ENCODE measurements around the gene AGBL4.
"Not testable (repeated sequence)": the region's sequence is repeated elsewhere in the genome, so short reads cannot be mapped to it uniquely, and the experiment has no call there.

The AGBL4 gene

DNA sequence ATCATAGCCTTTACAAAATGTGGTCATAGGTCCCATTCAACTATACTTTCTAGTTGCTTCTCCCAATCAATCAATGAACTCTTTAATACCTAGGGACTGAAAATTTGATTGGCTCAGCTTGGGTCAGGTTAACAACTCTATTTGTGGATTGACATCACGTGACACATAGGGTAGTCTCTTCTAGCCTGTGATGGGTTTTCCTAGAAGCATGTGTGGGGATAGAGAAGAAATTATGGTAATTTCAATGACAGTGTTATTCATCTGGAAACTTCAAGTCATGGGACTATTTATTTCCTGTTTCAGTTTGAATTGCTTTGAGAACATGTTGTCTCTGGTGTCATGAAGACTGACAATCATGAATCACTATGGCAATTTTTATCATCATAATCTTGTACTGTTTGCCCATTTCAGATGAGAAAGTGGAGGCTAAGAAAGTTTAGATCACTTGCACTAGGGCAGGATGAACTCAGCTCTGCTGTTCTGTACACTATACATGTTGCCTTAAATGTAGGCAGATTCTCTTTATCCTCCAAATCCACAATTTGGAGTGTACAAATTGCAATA lies 717.2 kb downstream of the AGBL4 start:
- Histone ChIP-seq H2BK120ac (ENCODE audit: low read depth, low read length) (no peak overlapping the region), H2AFZ (ENCODE audit: low read depth, low read length) (no peak overlapping the region), H3K4me3 (ENCODE audit: insufficient read depth in 1 of 2, low read depth in 1 of 2, low read length in 2 of 2) (no peak overlapping the region), H3K9ac (ENCODE audit: low read length) (no peak overlapping the region), H3K9me3 (ENCODE audit: control insufficient read depth, low read length) (peaks cover 9% of the 10 kb centered on the region), H3K4me2 (ENCODE audit: low read length, poor library complexity, severe bottlenecking) (no peak overlapping the region), H3K14ac (ENCODE audit: low read length in 2 of 2) (no peak overlapping the region), H3K23ac (ENCODE audit: low read length in 2 of 2) (no peak overlapping the region), H3K27me3 (ENCODE audit: control insufficient read depth in 1 of 2, insufficient read depth in 1 of 2, low read length in 2 of 2) (no peaks in the 10 kb centered on the region), H2BK15ac (ENCODE audit: low read depth, poor library complexity, severe bottlenecking) (no peak overlapping the region), H3K79me1 (replicated peaks; ENCODE audit: low read length, poor library complexity, severe bottlenecking) (no peaks in the 10 kb centered on the region), H2BK5ac (ENCODE audit: low read depth, low read length, poor library complexity, severe bottlenecking) (no peak overlapping the region), H3K4ac (ENCODE audit: low read depth in 1 of 2, low read length in 2 of 2) (no peak overlapping the region), H2BK12ac (ENCODE audit: low read length in 2 of 2) (no peak overlapping the region), H4K8ac (ENCODE audit: low read length) (no peak overlapping the region), H3K27ac (ENCODE audit: low read length, poor library complexity, severe bottlenecking) (no peak overlapping the region), H3K36me3 (ENCODE audit: control insufficient read depth in 1 of 2, insufficient read depth in 2 of 2, low read depth in 1 of 2, low read length in 2 of 2) (no peaks in the 10 kb centered on the region), H2AK5ac (ENCODE audit: low read length, severe bottlenecking) (no peak overlapping the region), H3K4me1 (ENCODE audit: control insufficient read depth, insufficient read depth, low read depth, low read length) (no peaks in the 10 kb centered on the region), H3K18ac (ENCODE audit: low read depth in 1 of 2, low read length in 2 of 2) (no peak overlapping the region), H4K91ac (ENCODE audit: low read length) (no peak overlapping the region)
- no peak for DNase-seq
- 13% methylated on average over 1 of the region's 1 CpG for WGBS

DNA sequence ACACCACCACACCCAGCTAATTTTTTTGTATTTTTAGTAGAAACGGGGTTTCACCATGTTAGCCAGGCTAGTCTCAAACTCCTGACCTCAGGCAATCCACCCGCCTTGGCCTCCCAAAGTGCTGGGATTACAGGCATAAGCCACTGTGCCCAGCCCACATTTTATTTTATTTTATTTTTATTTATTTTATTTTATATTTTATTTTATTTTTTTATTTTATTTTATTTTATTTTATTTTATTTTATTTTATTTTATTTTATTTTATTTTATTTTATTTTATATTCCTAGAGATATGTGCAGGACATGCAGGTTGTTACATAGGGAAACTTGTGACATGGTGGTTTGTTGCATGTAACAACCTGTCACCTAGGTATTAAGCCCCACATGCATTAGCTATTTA lies 721.4 kb downstream of the AGBL4 start:
- H3K79me1 ChIP-seq (replicated peaks; ENCODE audit: low read length, poor library complexity, severe bottlenecking); H3K14ac ChIP-seq (ENCODE audit: low read length in 2 of 2); H3K23ac ChIP-seq (ENCODE audit: low read length in 2 of 2); H3K27me3 ChIP-seq (ENCODE audit: control insufficient read depth in 1 of 2, insufficient read depth in 1 of 2, low read length in 2 of 2); H3K36me3 ChIP-seq (ENCODE audit: control insufficient read depth in 1 of 2, insufficient read depth in 2 of 2, low read depth in 1 of 2, low read length in 2 of 2); H2AFZ ChIP-seq (ENCODE audit: low read depth, low read length); H3K27ac ChIP-seq (ENCODE audit: low read length, poor library complexity, severe bottlenecking); H4K8ac ChIP-seq (ENCODE audit: low read length); H2AK5ac ChIP-seq (ENCODE audit: low read length, severe bottlenecking); H3K18ac ChIP-seq (ENCODE audit: low read depth in 1 of 2, low read length in 2 of 2); H3K4me3 ChIP-seq (ENCODE audit: insufficient read depth in 1 of 2, low read depth in 1 of 2, low read length in 2 of 2); H2BK12ac ChIP-seq (ENCODE audit: low read length in 2 of 2); H2BK5ac ChIP-seq (ENCODE audit: low read depth, low read length, poor library complexity, severe bottlenecking); H4K91ac ChIP-seq (ENCODE audit: low read length); H3K4me2 ChIP-seq (ENCODE audit: low read length, poor library complexity, severe bottlenecking); H2BK120ac ChIP-seq (ENCODE audit: low read depth, low read length); H3K4me1 ChIP-seq (ENCODE audit: control insufficient read depth, insufficient read depth, low read depth, low read length); H3K9me3 ChIP-seq (ENCODE audit: control insufficient read depth, low read length); H2BK15ac ChIP-seq (ENCODE audit: low read depth, poor library complexity, severe bottlenecking); H3K9ac ChIP-seq (ENCODE audit: low read length); DNase-seq; H3K4ac ChIP-seq (ENCODE audit: low read depth in 1 of 2, low read length in 2 of 2): not testable (repeated sequence)
- WGBS, result no CpG with 5 or more reads among the region's 2 CpGs

DNA sequence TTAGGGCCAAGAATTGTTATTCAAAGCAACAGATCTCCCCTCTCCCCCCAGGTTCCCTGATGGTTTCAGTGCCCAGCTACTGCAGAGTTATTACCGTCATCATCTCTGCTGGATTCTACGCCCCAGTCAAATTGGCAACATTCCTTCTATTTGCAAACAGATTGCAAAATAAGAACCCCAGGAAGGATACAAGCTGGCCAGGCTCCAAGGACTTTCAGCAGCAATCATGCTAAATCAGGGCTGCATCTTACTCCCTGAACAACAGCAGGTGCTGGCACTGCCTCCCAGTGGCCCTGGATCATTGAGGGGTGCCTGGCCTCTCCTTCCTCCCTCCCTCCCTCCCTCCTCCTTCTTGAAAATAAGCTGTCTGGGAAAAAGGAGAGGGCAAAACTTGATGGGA lies 725.5 kb downstream of the AGBL4 start:
- no peak overlapping the region for H4K8ac ChIP-seq (ENCODE audit: low read length)
- 64% methylated on average over 2 of the region's 2 CpGs for WGBS
- H3K18ac ChIP-seq (ENCODE audit: low read depth in 1 of 2, low read length in 2 of 2), result no peak overlapping the region
- no peaks in the 10 kb centered on the region for H3K27me3 ChIP-seq (ENCODE audit: control insufficient read depth in 1 of 2, insufficient read depth in 1 of 2, low read length in 2 of 2)
- no peak overlapping the region for H3K4ac ChIP-seq (ENCODE audit: low read depth in 1 of 2, low read length in 2 of 2)
- no peak overlapping the region for H3K14ac ChIP-seq (ENCODE audit: low read length in 2 of 2)
- no peak overlapping the region for H2AK5ac ChIP-seq (ENCODE audit: low read length, severe bottlenecking)
- no peaks in the 10 kb centered on the region for H3K4me1 ChIP-seq (ENCODE audit: control insufficient read depth, insufficient read depth, low read depth, low read length)
- H2AFZ ChIP-seq (ENCODE audit: low read depth, low read length), result no peak overlapping the region
- no peak overlapping the region for H3K4me3 ChIP-seq (ENCODE audit: insufficient read depth in 1 of 2, low read depth in 1 of 2, low read length in 2 of 2)
- H3K36me3 ChIP-seq (ENCODE audit: control insufficient read depth in 1 of 2, insufficient read depth in 2 of 2, low read depth in 1 of 2, low read length in 2 of 2), result no peaks in the 10 kb centered on the region
- H2BK5ac ChIP-seq (ENCODE audit: low read depth, low read length, poor library complexity, severe bottlenecking), result no peak overlapping the region
- no peak for DNase-seq
- H3K79me1 ChIP-seq (replicated peaks; ENCODE audit: low read length, poor library complexity, severe bottlenecking), result no peaks in the 10 kb centered on the region
- H4K91ac ChIP-seq (ENCODE audit: low read length), result no peak overlapping the region
- no peak overlapping the region for H3K23ac ChIP-seq (ENCODE audit: low read length in 2 of 2)
- no peak overlapping the region for H2BK12ac ChIP-seq (ENCODE audit: low read length in 2 of 2)
- H2BK15ac ChIP-seq (ENCODE audit: low read depth, poor library complexity, severe bottlenecking), result no peak overlapping the region
- H3K9me3 ChIP-seq (ENCODE audit: control insufficient read depth, low read length), result peaks cover 8% of the 10 kb centered on the region
- H3K4me2 ChIP-seq (ENCODE audit: low read length, poor library complexity, severe bottlenecking), result no peak overlapping the region
- H2BK120ac ChIP-seq (ENCODE audit: low read depth, low read length), result no peak overlapping the region
- no peak overlapping the region for H3K27ac ChIP-seq (ENCODE audit: low read length, poor library complexity, severe bottlenecking)
- H3K9ac ChIP-seq (ENCODE audit: low read length), result no peak overlapping the region

DNA sequence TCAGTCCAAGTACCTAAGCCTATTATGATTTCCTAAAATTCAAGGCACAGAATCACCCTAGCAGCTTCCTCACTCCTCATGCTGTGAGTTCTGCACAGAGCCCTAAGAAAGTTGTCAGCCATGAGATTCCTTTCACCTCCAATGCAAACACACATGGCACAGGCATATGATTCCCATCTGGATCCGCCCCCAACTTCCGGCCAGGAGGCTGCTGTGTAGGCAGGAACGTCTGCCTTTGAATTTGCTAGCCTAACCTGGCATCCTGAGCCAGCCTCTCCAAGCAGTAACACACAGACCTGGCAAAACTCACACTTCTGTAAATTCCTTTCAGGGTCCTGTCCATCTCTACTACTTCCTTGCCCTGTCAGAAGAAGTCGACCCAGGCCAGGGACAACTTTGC lies 726.0 kb downstream of the AGBL4 start:
- no peak overlapping the region for H3K27ac ChIP-seq (ENCODE audit: low read length, poor library complexity, severe bottlenecking)

More for the DNA sequence above, 726.0 kb downstream of the AGBL4 start:
- Histone ChIP-seq H3K14ac (ENCODE audit: low read length in 2 of 2) (no peak overlapping the region), H3K23ac (ENCODE audit: low read length in 2 of 2) (no peak overlapping the region), H2AK5ac (ENCODE audit: low read length, severe bottlenecking) (no peak overlapping the region), H3K9me3 (ENCODE audit: control insufficient read depth, low read length) (peaks cover 10% of the 10 kb centered on the region), H3K18ac (ENCODE audit: low read depth in 1 of 2, low read length in 2 of 2) (no peak overlapping the region), H2AFZ (ENCODE audit: low read depth, low read length) (no peak overlapping the region), H3K4me2 (ENCODE audit: low read length, poor library complexity, severe bottlenecking) (no peak overlapping the region), H4K91ac (ENCODE audit: low read length) (no peak overlapping the region), H3K36me3 (ENCODE audit: control insufficient read depth in 1 of 2, insufficient read depth in 2 of 2, low read depth in 1 of 2, low read length in 2 of 2) (no peaks in the 10 kb centered on the region), H2BK15ac (ENCODE audit: low read depth, poor library complexity, severe bottlenecking) (no peak overlapping the region), H2BK120ac (ENCODE audit: low read depth, low read length) (no peak overlapping the region), H3K9ac (ENCODE audit: low read length) (no peak overlapping the region), H2BK12ac (ENCODE audit: low read length in 2 of 2) (no peak overlapping the region), H3K79me1 (replicated peaks; ENCODE audit: low read length, poor library complexity, severe bottlenecking) (no peaks in the 10 kb centered on the region), H3K27me3 (ENCODE audit: control insufficient read depth in 1 of 2, insufficient read depth in 1 of 2, low read length in 2 of 2) (no peaks in the 10 kb centered on the region), H2BK5ac (ENCODE audit: low read depth, low read length, poor library complexity, severe bottlenecking) (no peak overlapping the region), H3K4ac (ENCODE audit: low read depth in 1 of 2, low read length in 2 of 2) (no peak overlapping the region), H4K8ac (ENCODE audit: low read length) (no peak overlapping the region), H3K4me1 (ENCODE audit: control insufficient read depth, insufficient read depth, low read depth, low read length) (no peaks in the 10 kb centered on the region), H3K4me3 (ENCODE audit: insufficient read depth in 1 of 2, low read depth in 1 of 2, low read length in 2 of 2) (no peak overlapping the region)
- 49% methylated on average over 4 of the region's 4 CpGs for WGBS
- no peak for DNase-seq

Data from mesenchymal stem cell (in vitro differentiated cells and primary cell).